WTC11 (cell line): ENCODE results near the gene MED27. TPM values are rescaled to one million over a fixed set of nuclear protein-coding genes. Genes with fewer than 3 reads are reported as not detected.

Experiments
- ATAC-seq: fragments of 200-7000 bp; cut with Tn5 transposase; 2 replicates; pipeline ENCODE4 v1.10.0; 2021; ENCODE audit warnings: mild to moderate bottlenecking, moderate library complexity
- CTCF ChIA-PET: fragments of 300-600 bp; sonication (Branson Sonifier 250); formaldehyde crosslinking; loops from one replicate; lab custom pipeline; 2021; ENCODE audit warnings: antibody characterized with exemption; lab: Charles Lee
- POLR2A ChIA-PET: fragments of 350-600 bp; sonication (Branson Sonifier 250); formaldehyde crosslinking; loops from one replicate; lab custom pipeline; 2021; ENCODE audit warnings: antibody characterized with exemption; lab: Charles Lee
- DNase-seq: peaks from one replicate; pipeline ENCODE4 v3.0.0; 2021; ENCODE audit warnings: low spot score
- H3K27ac Mint-ChIP-seq: 2 replicates; pipeline ENCODE4 v1.8.0; 2021; ENCODE audit warnings: mixed read lengths
- H3K27me3 Mint-ChIP-seq: 2 replicates; pipeline ENCODE4 v1.8.0; 2021; ENCODE audit warnings: low read depth, mild to moderate bottlenecking, moderate library complexity, mixed read lengths
- H3K36me3 Mint-ChIP-seq: 2 replicates; pipeline ENCODE4 v1.8.0; 2021; ENCODE audit warnings: mixed read lengths
- H3K4me1 Mint-ChIP-seq: 2 replicates; pipeline ENCODE4 v1.8.0; 2022; ENCODE audit warnings: mixed read lengths
- H3K4me3 Mint-ChIP-seq: 2 replicates; pipeline ENCODE4 v1.8.0; 2021; ENCODE audit warnings: mild to moderate bottlenecking, moderate library complexity, mixed read lengths
- H3K9me3 Mint-ChIP-seq: 2 replicates; pipeline ENCODE4 v1.8.0; 2021; ENCODE audit warnings: mixed read lengths
- ATF3 ChIP-seq: sonication (generic); formaldehyde crosslinking; conservative IDR thresholded peaks from 2 replicates; pipeline ENCODE4 v1.8.1; 2022; ENCODE audit warnings: mild to moderate bottlenecking, missing genetic modification reagents
- E2F1 ChIP-seq: sonication (generic); formaldehyde crosslinking; IDR thresholded peaks from 2 replicates; pipeline ENCODE4 v1.8.0; 2022; ENCODE audit warnings: mild to moderate bottlenecking, missing genetic modification reagents
- E2F4 ChIP-seq: sonication (generic); formaldehyde crosslinking; IDR thresholded peaks from 2 replicates; pipeline ENCODE4 v1.8.1; 2022; ENCODE audit warnings: low read depth, mild to moderate bottlenecking, moderate library complexity, missing genetic modification reagents, borderline replicate concordance
- ERG ChIP-seq: fragments of 250-450 bp; sonication (Bioruptor Pico); IDR thresholded peaks from 2 replicates; pipeline ENCODE4 v1.8.0; 2021; ENCODE audit warnings: mild to moderate bottlenecking
- ETV6 ChIP-seq: sonication (generic); formaldehyde crosslinking; IDR thresholded peaks from 2 replicates; pipeline ENCODE4 v1.8.1; 2022; ENCODE audit warnings: mild to moderate bottlenecking, missing genetic modification reagents
- FOXP4 ChIP-seq: sonication (generic); formaldehyde crosslinking; IDR thresholded peaks from 2 replicates; pipeline ENCODE4 v1.8.0; 2022; ENCODE audit warnings: mild to moderate bottlenecking, missing genetic modification reagents
- GABPB1 ChIP-seq: sonication (generic); formaldehyde crosslinking; IDR thresholded peaks from 2 replicates; pipeline ENCODE4 v1.8.1; 2023; ENCODE audit warnings: mild to moderate bottlenecking, missing genetic modification reagents
- IRF1 ChIP-seq: sonication (generic); formaldehyde crosslinking; IDR thresholded peaks from 2 replicates; pipeline ENCODE4 v1.8.0; 2023; ENCODE audit warnings: missing genetic modification reagents
- MAX ChIP-seq: sonication (generic); formaldehyde crosslinking; IDR thresholded peaks from 2 replicates; pipeline ENCODE4 v1.8.0; 2022; ENCODE audit warnings: mild to moderate bottlenecking, missing genetic modification reagents
- OVOL2 ChIP-seq: fragments of 250-450 bp; sonication (Bioruptor Pico); IDR thresholded peaks from 2 replicates; pipeline ENCODE4 v1.9.0; 2021; ENCODE audit warnings: mild to moderate bottlenecking, borderline replicate concordance
- PREB ChIP-seq: sonication (generic); formaldehyde crosslinking; IDR thresholded peaks from 2 replicates; pipeline ENCODE4 v1.8.1; 2022; ENCODE audit warnings: mild to moderate bottlenecking, missing genetic modification reagents, moderate library complexity, borderline replicate concordance
- RORB ChIP-seq: fragments of 250-450 bp; sonication (Bioruptor Pico); IDR thresholded peaks from 2 replicates; pipeline ENCODE4 v1.9.0; 2021; ENCODE audit warnings: mild to moderate bottlenecking
- SMAD3 ChIP-seq: sonication (generic); formaldehyde crosslinking; IDR thresholded peaks from 2 replicates; pipeline ENCODE4 v1.8.0; 2022; ENCODE audit warnings: missing genetic modification reagents, mild to moderate bottlenecking, borderline replicate concordance
- USF1 ChIP-seq: sonication (generic); formaldehyde crosslinking; IDR thresholded peaks from 2 replicates; pipeline ENCODE4 v1.8.0; 2022; ENCODE audit warnings: mild to moderate bottlenecking, missing genetic modification reagents
- ZBTB21 ChIP-seq: sonication (generic); formaldehyde crosslinking; IDR thresholded peaks from 2 replicates; pipeline ENCODE4 v1.8.1; 2023; ENCODE audit warnings: mild to moderate bottlenecking, missing genetic modification reagents, borderline replicate concordance
- ZNF121 ChIP-seq: sonication (generic); formaldehyde crosslinking; IDR thresholded peaks from 2 replicates; pipeline ENCODE4 v1.8.0; 2023; ENCODE audit warnings: missing genetic modification reagents
- ZNF219 ChIP-seq: sonication (generic); formaldehyde crosslinking; IDR thresholded peaks from 2 replicates; pipeline ENCODE4 v1.8.0; 2023; ENCODE audit warnings: missing genetic modification reagents, mild to moderate bottlenecking, borderline replicate concordance
- ZNF396 ChIP-seq: fragments of 250-450 bp; sonication (Bioruptor Pico); IDR thresholded peaks from 2 replicates; pipeline ENCODE4 v1.8.0; 2021; ENCODE audit warnings: mild to moderate bottlenecking, moderate library complexity, borderline replicate concordance
- ZNF416 ChIP-seq: fragments of 250-450 bp; sonication (Bioruptor Pico); IDR thresholded peaks from 2 replicates; pipeline ENCODE4 v1.9.0; 2021; ENCODE audit warnings: mild to moderate bottlenecking, inconsistent platforms
- ZNF671 ChIP-seq: fragments of 250-450 bp; sonication (Bioruptor Pico); IDR thresholded peaks from 2 replicates; pipeline ENCODE4 v1.8.0; 2021; ENCODE audit warnings: mild to moderate bottlenecking
- total RNA-seq: library from RNA; stranded (reverse); gene quantifications from 3 replicates; pipeline ENCODE4 v1.2.3, GENCODE V29; 2021

The MED27 gene
- total RNA-seq, 1 experiment from 2014 or later: 27.9 TPM

- no peak for TF ChIP-seq PREB (CRISPR knock-in tag)
- TF ChIP-seq IRF1: no peak
- no peak for TF ChIP-seq ATF3 (CRISPR knock-in tag)
- no peak for TF ChIP-seq ERG
- TF ChIP-seq ZNF396: no peak
- TF ChIP-seq ZNF121 (CRISPR knock-in tag): no peak
- no peak for TF ChIP-seq GABPB1 (CRISPR knock-in tag)
- TF ChIP-seq ZNF416 (CRISPR knock-in tag): no peak
- no peak for TF ChIP-seq RORB
- no peak for TF ChIP-seq FOXP4 (CRISPR knock-in tag)
- no peak for TF ChIP-seq SMAD3 (CRISPR knock-in tag)
- no peak for TF ChIP-seq ZNF219 (CRISPR knock-in tag)
- no peak for TF ChIP-seq USF1 (CRISPR knock-in tag)
- no peak for TF ChIP-seq ZNF671 (CRISPR knock-in tag)
- no peak for TF ChIP-seq OVOL2 (CRISPR knock-in tag)
- TF ChIP-seq MAX (CRISPR knock-in tag): no peak
- no peak for TF ChIP-seq ZBTB21 (CRISPR knock-in tag)
- TF ChIP-seq E2F4 (CRISPR knock-in tag): no peak
- TF ChIP-seq E2F1 (CRISPR knock-in tag): no peak
- TF ChIP-seq ETV6 (CRISPR knock-in tag): no peak
- Mint-ChIP-seq H3K4me1 (peaks cover 17% of the 10 kb centered on the region), H3K4me3 (no peak overlapping the region), H3K9me3 (peaks cover 9% of the 10 kb centered on the region), H3K36me3 (peaks cover 4% of the 10 kb centered on the region; the same call in 1 of the 2 replicates), H3K27ac (peak overlapping the region; percentile 32; the same call in 1 of the 2 replicates), H3K27me3 (peaks cover 5% of the 10 kb centered on the region; the same call in 1 of the 2 replicates)
- CTCF ChIA-PET: interaction anchor here (0.8 to 1.8 kb wide), 6 partner anchors 15 to 417 kb away, joined by 3 to 7 read pairs (median 3); no protein-coding TSS in a partner anchor
- peak; percentile 12 for ATAC-seq
- DNase-seq: no peak
- POLR2A ChIA-PET: no interaction called here
Observed at GRCh38 chr9:131835151-131835910, 244.3 kb downstream of the MED27 start.
